GM12892 (cell line): ENCODE measurements around the gene EIF2S2.

ENCODE experiments used
- POLR2A ChIP-seq: IDR thresholded peaks from 2 replicates; pipeline ENCODE4 v1.6.1; 2011; ENCODE audit warnings: low read depth, low read length, control low read depth
- POLR2AphosphoS5 ChIP-seq: IDR thresholded peaks from 2 replicates; pipeline ENCODE4 v1.6.1; 2011; ENCODE audit warnings: low read depth, low read length, control low read depth

GRCh38 chr20:34042262-34042661 lies 69.8 kb downstream of the EIF2S2 start:
- TF ChIP-seq POLR2A: no peak
- TF ChIP-seq POLR2AphosphoS5: no peak
